Measurements from ENCODE around the gene YJEFN3.

YJEFN3 gene

GRCh38 chr19:19517235-19517619 lies 11.5 kb upstream of the YJEFN3 start:
- no peak for DNase-seq (ENCODE audit: low read depth in 2 of 2)

- DNase-seq (ENCODE audit: low read depth in 2 of 2): no peak
Measured at GRCh38 chr19:19520989-19521388, 7.7 kb upstream of the YJEFN3 start.

GRCh38 chr19:19523177-19523576 lies 5.5 kb upstream of the YJEFN3 start:
- DNase-seq (ENCODE audit: low read depth in 2 of 2): no peak

GRCh38 chr19:19524053-19524452 lies 4.7 kb upstream of the YJEFN3 start:
- DNase-seq (ENCODE audit: low read depth in 2 of 2): no peak

GRCh38 chr19:19525611-19526380 lies 2.9 kb upstream of the YJEFN3 start:
- no peak for DNase-seq (ENCODE audit: low read depth in 2 of 2)

GRCh38 chr19:19526581-19527370 lies 1.9 kb upstream of the YJEFN3 start:
- no peak for DNase-seq (ENCODE audit: low read depth in 2 of 2)

- no peak for DNase-seq (ENCODE audit: low read depth in 2 of 2)
Measured at GRCh38 chr19:19527371-19527656, 1.4 kb upstream of the YJEFN3 start.

GRCh38 chr19:19527674-19528625 lies 761 bp upstream of the YJEFN3 start:
- no peak for DNase-seq (ENCODE audit: low read depth in 2 of 2)

GRCh38 chr19:19529783-19530422 lies 1.2 kb downstream of the YJEFN3 start:
- DNase-seq (ENCODE audit: low read depth in 2 of 2): no peak

- DNase-seq (ENCODE audit: low read depth in 2 of 2): no peak
Measured at GRCh38 chr19:19530423-19530804, 1.7 kb downstream of the YJEFN3 start.

- no peak for DNase-seq (ENCODE audit: low read depth in 2 of 2)
Measured at GRCh38 chr19:19530889-19531288, 2.2 kb downstream of the YJEFN3 start.

GRCh38 chr19:19531951-19532805 lies 3.5 kb downstream of the YJEFN3 start:
- DNase-seq (ENCODE audit: low read depth in 2 of 2): peak; percentile 77 to 91

- no peak for DNase-seq (ENCODE audit: low read depth in 2 of 2)
Measured at GRCh38 chr19:19532806-19533701, 4.3 kb downstream of the YJEFN3 start.

- DNase-seq (ENCODE audit: low read depth in 2 of 2): no peak
Measured at GRCh38 chr19:19533841-19534240, 5.1 kb downstream of the YJEFN3 start.

GRCh38 chr19:19534556-19535265 lies 6.0 kb downstream of the YJEFN3 start:
- DNase-seq (ENCODE audit: low read depth in 2 of 2): no peak

- no peak for DNase-seq (ENCODE audit: low read depth in 2 of 2)
Measured at GRCh38 chr19:19535311-19536191, 6.8 kb downstream of the YJEFN3 start.

GRCh38 chr19:19537075-19538048 lies 8.7 kb downstream of the YJEFN3 start:
- no peak for DNase-seq (ENCODE audit: low read depth in 2 of 2)
